ENCODE data around the gene ALDH3B2.

DNA sequence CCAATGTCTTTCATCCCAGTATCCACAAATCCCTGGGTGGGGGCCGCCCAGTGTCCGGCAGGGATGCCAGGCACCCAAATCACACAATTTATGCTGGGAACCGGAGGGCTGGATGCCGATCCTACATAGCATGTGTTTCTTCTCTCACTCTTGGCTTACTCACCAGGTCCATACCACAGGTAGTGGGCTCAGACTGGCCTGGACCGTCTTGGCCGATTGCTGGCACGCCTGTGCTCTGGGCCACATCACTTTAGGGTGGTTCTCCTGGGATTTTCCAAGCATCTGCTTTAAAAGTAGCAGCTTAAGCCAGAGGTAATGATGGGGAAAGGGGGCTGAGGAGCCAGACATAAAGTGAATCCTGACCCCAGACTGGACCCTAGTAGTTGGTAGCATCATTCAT is 22.6 kb upstream of the ALDH3B2 start:
- TF ChIP-seq POLR2A (IDR thresholded peaks at IDR 0.05) = no peak
- no peak for TF ChIP-seq CTCF (IDR thresholded peaks at IDR 0.05 in 4 of 5, conservative IDR thresholded peaks at IDR 0.05 in 1 of 5)

Data from gastrocnemius medialis (tissue), 4 donors.